ENCODE results near the gene IFI27L2.
"Not testable (repeated sequence)": the region's sequence is repeated elsewhere in the genome, so short reads cannot be mapped to it uniquely, and the experiment has no call there.

Gene IFI27L2

GRCh38 chr14:94162466-94162865 lies 33.1 kb upstream of the IFI27L2 start:
- H3K9me3 Mint-ChIP-seq, result no peaks in the 10 kb centered on the region
- no peak for DNase-seq
- H3K36me3 Mint-ChIP-seq (ENCODE audit: low read depth), result no peaks in the 10 kb centered on the region
- H3K27me3 Mint-ChIP-seq, result no peaks in the 10 kb centered on the region
- no peak overlapping the region for H3K4me3 Mint-ChIP-seq
- peaks cover 70% of the 10 kb centered on the region for H3K4me1 Mint-ChIP-seq (ENCODE audit: low read depth)
- H3K27ac Mint-ChIP-seq, result peak overlapping the region; percentile 47

GRCh38 chr14:94161981-94162380 lies 32.6 kb upstream of the IFI27L2 start:
- Mint-ChIP-seq H3K9me3 (no peaks in the 10 kb centered on the region), H3K27me3 (no peaks in the 10 kb centered on the region), H3K4me3 (no peak overlapping the region), H3K4me1 (ENCODE audit: low read depth) (peaks cover 74% of the 10 kb centered on the region), H3K36me3 (ENCODE audit: low read depth) (no peaks in the 10 kb centered on the region), H3K27ac (peak overlapping the region; percentile 47)
- no peak for DNase-seq

GRCh38 chr14:94161058-94161457 lies 31.7 kb upstream of the IFI27L2 start:
- DNase-seq, result no peak
- peaks cover 76% of the 10 kb centered on the region for H3K4me1 Mint-ChIP-seq (ENCODE audit: low read depth)
- H3K27me3 Mint-ChIP-seq, result no peaks in the 10 kb centered on the region
- no peaks in the 10 kb centered on the region for H3K36me3 Mint-ChIP-seq (ENCODE audit: low read depth)
- H3K4me3 Mint-ChIP-seq, result no peak overlapping the region
- no peaks in the 10 kb centered on the region for H3K9me3 Mint-ChIP-seq
- H3K27ac Mint-ChIP-seq, result peak overlapping the region; percentile 63

GRCh38 chr14:94158239-94158883 lies 29.0 kb upstream of the IFI27L2 start:
- H3K36me3 Mint-ChIP-seq (ENCODE audit: low read depth), result no peaks in the 10 kb centered on the region
- DNase-seq, result no peak
- H3K27me3 Mint-ChIP-seq, result no peaks in the 10 kb centered on the region
- peaks cover 55% of the 10 kb centered on the region for H3K4me1 Mint-ChIP-seq (ENCODE audit: low read depth)
- H3K9me3 Mint-ChIP-seq, result no peaks in the 10 kb centered on the region
- no peak overlapping the region for H3K4me3 Mint-ChIP-seq
- H3K27ac Mint-ChIP-seq, result no peak overlapping the region

- peaks cover 8% of the 10 kb centered on the region for H3K27me3 Mint-ChIP-seq
- DNase-seq, result no peak
- H3K36me3 Mint-ChIP-seq (ENCODE audit: low read depth), result no peaks in the 10 kb centered on the region
- peaks cover 49% of the 10 kb centered on the region for H3K4me1 Mint-ChIP-seq (ENCODE audit: low read depth)
- H3K9me3 Mint-ChIP-seq, result no peaks in the 10 kb centered on the region
- no peak overlapping the region for H3K27ac Mint-ChIP-seq
- no peak overlapping the region for H3K4me3 Mint-ChIP-seq
Measured at GRCh38 chr14:94157197-94157596, 27.8 kb upstream of the IFI27L2 start.

GRCh38 chr14:94156143-94156542 lies 26.7 kb upstream of the IFI27L2 start:
- H3K4me1 Mint-ChIP-seq (ENCODE audit: low read depth), result peaks cover 40% of the 10 kb centered on the region
- not testable (repeated sequence) for H3K27ac Mint-ChIP-seq

GRCh38 chr14:94153750-94154342 lies 24.4 kb upstream of the IFI27L2 start:
- Mint-ChIP-seq H3K4me1 (ENCODE audit: low read depth) (peaks cover 20% of the 10 kb centered on the region), H3K36me3 (ENCODE audit: low read depth) (no peaks in the 10 kb centered on the region), H3K4me3 (no peak overlapping the region), H3K27me3 (peaks cover 18% of the 10 kb centered on the region), H3K9me3 (no peaks in the 10 kb centered on the region), H3K27ac (no peak overlapping the region)
- DNase-seq, result no peak

More at GRCh38 chr14:94156143-94156542, 26.7 kb upstream of the IFI27L2 start:
- H3K27me3 Mint-ChIP-seq, result peaks cover 13% of the 10 kb centered on the region
- not testable (repeated sequence) for H3K4me3 Mint-ChIP-seq; DNase-seq; H3K36me3 Mint-ChIP-seq (ENCODE audit: low read depth); H3K9me3 Mint-ChIP-seq

- H3K27me3 Mint-ChIP-seq, result peaks cover 18% of the 10 kb centered on the region
- H3K4me3 Mint-ChIP-seq, result no peak overlapping the region
- no peaks in the 10 kb centered on the region for H3K9me3 Mint-ChIP-seq
- H3K27ac Mint-ChIP-seq, result no peak overlapping the region
- H3K36me3 Mint-ChIP-seq (ENCODE audit: low read depth), result no peaks in the 10 kb centered on the region
- DNase-seq, result no peak
- H3K4me1 Mint-ChIP-seq (ENCODE audit: low read depth), result peaks cover 9% of the 10 kb centered on the region
Measured at GRCh38 chr14:94152676-94153075, 23.3 kb upstream of the IFI27L2 start.

GRCh38 chr14:94145902-94146527 lies 16.6 kb upstream of the IFI27L2 start:
- no peak overlapping the region for H3K27ac Mint-ChIP-seq
- H3K36me3 Mint-ChIP-seq (ENCODE audit: low read depth), result no peaks in the 10 kb centered on the region
- no peaks in the 10 kb centered on the region for H3K9me3 Mint-ChIP-seq
- no peak for DNase-seq
- H3K27me3 Mint-ChIP-seq, result peaks cover 3% of the 10 kb centered on the region
- H3K4me1 Mint-ChIP-seq (ENCODE audit: low read depth), result peaks cover 20% of the 10 kb centered on the region
- no peak overlapping the region for H3K4me3 Mint-ChIP-seq

- Mint-ChIP-seq H3K9me3 (no peaks in the 10 kb centered on the region), H3K27ac (no peak overlapping the region), H3K4me3 (no peak overlapping the region), H3K36me3 (ENCODE audit: low read depth) (no peaks in the 10 kb centered on the region), H3K27me3 (no peaks in the 10 kb centered on the region), H3K4me1 (ENCODE audit: low read depth) (peaks cover 20% of the 10 kb centered on the region)
- no peak for DNase-seq
Measured at GRCh38 chr14:94144765-94145164, 15.4 kb upstream of the IFI27L2 start.

GRCh38 chr14:94143711-94144110 lies 14.3 kb upstream of the IFI27L2 start:
- Mint-ChIP-seq H3K27ac (no peak overlapping the region), H3K4me1 (ENCODE audit: low read depth) (peaks cover 20% of the 10 kb centered on the region), H3K36me3 (ENCODE audit: low read depth) (no peaks in the 10 kb centered on the region), H3K27me3 (no peaks in the 10 kb centered on the region), H3K4me3 (no peak overlapping the region), H3K9me3 (no peaks in the 10 kb centered on the region)
- no peak for DNase-seq

- Mint-ChIP-seq H3K9me3 (no peaks in the 10 kb centered on the region), H3K27me3 (no peaks in the 10 kb centered on the region), H3K4me3 (no peak overlapping the region), H3K36me3 (ENCODE audit: low read depth) (no peaks in the 10 kb centered on the region), H3K27ac (no peak overlapping the region), H3K4me1 (ENCODE audit: low read depth) (peaks cover 20% of the 10 kb centered on the region)
- no peak for DNase-seq
Measured at GRCh38 chr14:94143239-94143638, 13.8 kb upstream of the IFI27L2 start.

GRCh38 chr14:94142836-94143235 lies 13.4 kb upstream of the IFI27L2 start:
- no peaks in the 10 kb centered on the region for H3K36me3 Mint-ChIP-seq (ENCODE audit: low read depth)
- H3K4me3 Mint-ChIP-seq, result no peak overlapping the region
- no peak for DNase-seq
- H3K4me1 Mint-ChIP-seq (ENCODE audit: low read depth), result peaks cover 20% of the 10 kb centered on the region
- H3K9me3 Mint-ChIP-seq, result no peaks in the 10 kb centered on the region
- H3K27me3 Mint-ChIP-seq, result no peaks in the 10 kb centered on the region
- no peak overlapping the region for H3K27ac Mint-ChIP-seq

GRCh38 chr14:94142247-94142646 lies 12.8 kb upstream of the IFI27L2 start:
- Mint-ChIP-seq H3K9me3 (no peaks in the 10 kb centered on the region), H3K27ac (no peak overlapping the region), H3K4me1 (ENCODE audit: low read depth) (peaks cover 16% of the 10 kb centered on the region), H3K27me3 (peaks cover 2% of the 10 kb centered on the region), H3K36me3 (ENCODE audit: low read depth) (no peaks in the 10 kb centered on the region), H3K4me3 (no peak overlapping the region)
- DNase-seq, result no peak

GRCh38 chr14:94139421-94139820 lies 10.0 kb upstream of the IFI27L2 start:
- H3K36me3 Mint-ChIP-seq (ENCODE audit: low read depth), result no peaks in the 10 kb centered on the region
- peaks cover 5% of the 10 kb centered on the region for H3K9me3 Mint-ChIP-seq
- no peak for DNase-seq
- H3K27me3 Mint-ChIP-seq, result peaks cover 11% of the 10 kb centered on the region
- H3K27ac Mint-ChIP-seq, result no peak overlapping the region
- H3K4me1 Mint-ChIP-seq (ENCODE audit: low read depth), result peaks cover 6% of the 10 kb centered on the region
- H3K4me3 Mint-ChIP-seq, result no peak overlapping the region

All from activated T-cell treated with anti-CD3 and anti-CD28 coated beads, Interleukin-2, amount 50 U/mL, for 24 hours (primary cell).